Calu3 (cell line): ENCODE data around the gene RBCK1. TPM values are rescaled to one million over a fixed set of nuclear protein-coding genes. Genes with fewer than 3 reads are reported as not detected.

Source experiments
- BruUV-seq: library from RNA; stranded (reverse); fragments of 400-500 nt; replicated peaks from 2 replicates; lab custom pipeline; 2021; lab: Mats Ljungman, UMichigan
- CTCF ChIA-PET: fragments of 300-600 bp; sonication (Branson Sonifier 250); formaldehyde crosslinking; loops from one replicate; lab custom pipeline; 2022; ENCODE audit warnings: antibody characterized with exemption; lab: Charles Lee
- DNase-seq: peaks from one replicate; pipeline ENCODE4 v3.0.0; 2022
- H3K27ac Mint-ChIP-seq: one replicate; pipeline ENCODE4 v1.8.0; 2022; ENCODE audit warnings: mixed read lengths; ENCODE audit not compliant: unreplicated experiment
- H3K27me3 Mint-ChIP-seq: one replicate; pipeline ENCODE4 v1.8.0; 2022; ENCODE audit warnings: mixed read lengths; ENCODE audit not compliant: unreplicated experiment
- H3K36me3 Mint-ChIP-seq: one replicate; pipeline ENCODE4 v1.8.0; 2022; ENCODE audit warnings: mild to moderate bottlenecking, moderate library complexity, mixed read lengths; ENCODE audit not compliant: insufficient read depth, unreplicated experiment
- H3K4me1 Mint-ChIP-seq: one replicate; pipeline ENCODE4 v1.8.0; 2022; ENCODE audit warnings: mild to moderate bottlenecking, low read depth, mixed read lengths; ENCODE audit not compliant: unreplicated experiment
- H3K4me3 Mint-ChIP-seq: one replicate; pipeline ENCODE4 v1.8.0; 2022; ENCODE audit warnings: mild to moderate bottlenecking, low read depth, moderate library complexity, mixed read lengths; ENCODE audit not compliant: unreplicated experiment
- H3K9me3 Mint-ChIP-seq: one replicate; pipeline ENCODE4 v1.8.0; 2022; ENCODE audit warnings: low read depth, mixed read lengths; ENCODE audit not compliant: unreplicated experiment
- intact Hi-C: fragments of 100-400 bp; cut with micrococcal nuclease; formaldehyde crosslinking; loops from one replicate; pipeline ENCODE4 v1.10.0; 2022; ENCODE audit not compliant: unreplicated experiment
- total RNA-seq: library from RNA; stranded (reverse); gene quantifications from 2 replicates; pipeline ENCODE4 v1.2.3, GENCODE V29; 2022
- TF ChIP-seq, protein P1 (sequence below): fragments of 200-600 bp; IDR thresholded peaks from one replicate; pipeline ENCODE4 v1.8.0; 2022; ENCODE audit warnings: antibody characterized with exemption; ENCODE audit not compliant: unreplicated experiment

The RBCK1 gene
- total RNA-seq, 1 experiment from 2014 or later: 142 TPM

DNA sequence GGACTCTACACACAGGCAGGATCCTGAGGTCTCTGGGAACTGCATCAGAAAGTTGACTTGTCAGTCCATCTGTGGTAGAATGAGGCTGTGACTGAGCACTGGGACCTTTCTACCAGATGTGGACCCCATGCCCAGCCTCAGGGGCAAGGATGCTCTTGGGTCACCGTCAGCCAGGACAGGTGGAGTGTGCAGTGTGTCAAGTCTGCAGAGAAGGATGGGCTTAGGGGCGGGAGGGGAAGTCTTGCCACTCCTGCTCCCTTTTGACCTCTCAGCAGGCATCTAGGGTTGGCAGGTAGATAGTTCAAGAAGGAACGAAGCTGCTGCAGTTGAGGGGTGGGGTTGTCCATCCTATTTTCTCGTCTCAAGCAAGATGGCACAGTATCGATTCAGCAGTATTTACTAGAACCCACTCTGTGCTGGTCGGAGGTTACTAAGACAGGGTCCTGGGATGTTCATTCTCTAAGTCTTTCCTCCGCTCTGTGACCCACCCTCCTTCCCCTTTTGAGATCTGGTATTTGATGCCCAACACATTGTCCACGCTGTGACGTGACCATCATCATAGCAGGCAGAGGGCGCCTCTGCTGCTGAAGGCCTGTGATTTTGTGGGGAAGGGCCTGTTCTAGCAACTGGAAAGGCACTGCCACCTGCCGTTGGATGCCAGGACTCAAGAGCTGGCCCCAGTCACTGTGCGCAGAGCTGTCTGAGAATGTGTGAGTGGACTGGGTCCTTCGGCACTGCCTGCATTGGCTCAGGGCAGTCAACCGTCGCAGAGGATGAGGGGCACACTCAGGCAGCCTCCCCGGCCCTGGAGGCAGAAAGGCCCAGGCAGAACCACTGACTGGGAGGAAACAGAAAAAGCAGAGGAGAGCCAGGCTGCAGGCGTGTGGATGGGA lies 23.2 kb downstream of the RBCK1 start:
- no peak overlapping the region for H3K27ac Mint-ChIP-seq
- peak; percentile 66 for DNase-seq
- H3K4me1 Mint-ChIP-seq: peaks cover 9% of the 10 kb centered on the region
- intact Hi-C loops: loop anchor here (1.0 kb wide), 1 partner anchor 69 kb away; no protein-coding TSS in a partner anchor
- TF ChIP-seq, protein P1, sequence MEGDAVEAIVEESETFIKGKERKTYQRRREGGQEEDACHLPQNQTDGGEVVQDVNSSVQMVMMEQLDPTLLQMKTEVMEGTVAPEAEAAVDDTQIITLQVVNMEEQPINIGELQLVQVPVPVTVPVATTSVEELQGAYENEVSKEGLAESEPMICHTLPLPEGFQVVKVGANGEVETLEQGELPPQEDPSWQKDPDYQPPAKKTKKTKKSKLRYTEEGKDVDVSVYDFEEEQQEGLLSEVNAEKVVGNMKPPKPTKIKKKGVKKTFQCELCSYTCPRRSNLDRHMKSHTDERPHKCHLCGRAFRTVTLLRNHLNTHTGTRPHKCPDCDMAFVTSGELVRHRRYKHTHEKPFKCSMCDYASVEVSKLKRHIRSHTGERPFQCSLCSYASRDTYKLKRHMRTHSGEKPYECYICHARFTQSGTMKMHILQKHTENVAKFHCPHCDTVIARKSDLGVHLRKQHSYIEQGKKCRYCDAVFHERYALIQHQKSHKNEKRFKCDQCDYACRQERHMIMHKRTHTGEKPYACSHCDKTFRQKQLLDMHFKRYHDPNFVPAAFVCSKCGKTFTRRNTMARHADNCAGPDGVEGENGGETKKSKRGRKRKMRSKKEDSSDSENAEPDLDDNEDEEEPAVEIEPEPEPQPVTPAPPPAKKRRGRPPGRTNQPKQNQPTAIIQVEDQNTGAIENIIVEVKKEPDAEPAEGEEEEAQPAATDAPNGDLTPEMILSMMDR: peak; percentile 50
- CTCF ChIA-PET: interaction anchor here (0.6 to 1.2 kb wide), 9 partner anchors 24 to 307 kb away, joined by 3 to 15 read pairs (median 4); no protein-coding TSS in a partner anchor
- no peaks in the 10 kb centered on the region for H3K27me3 Mint-ChIP-seq
- H3K9me3 Mint-ChIP-seq: no peaks in the 10 kb centered on the region
- H3K36me3 Mint-ChIP-seq: peaks cover 95% of the 10 kb centered on the region
- no TSS peak for BruUV-seq
- no peak overlapping the region for H3K4me3 Mint-ChIP-seq

DNA sequence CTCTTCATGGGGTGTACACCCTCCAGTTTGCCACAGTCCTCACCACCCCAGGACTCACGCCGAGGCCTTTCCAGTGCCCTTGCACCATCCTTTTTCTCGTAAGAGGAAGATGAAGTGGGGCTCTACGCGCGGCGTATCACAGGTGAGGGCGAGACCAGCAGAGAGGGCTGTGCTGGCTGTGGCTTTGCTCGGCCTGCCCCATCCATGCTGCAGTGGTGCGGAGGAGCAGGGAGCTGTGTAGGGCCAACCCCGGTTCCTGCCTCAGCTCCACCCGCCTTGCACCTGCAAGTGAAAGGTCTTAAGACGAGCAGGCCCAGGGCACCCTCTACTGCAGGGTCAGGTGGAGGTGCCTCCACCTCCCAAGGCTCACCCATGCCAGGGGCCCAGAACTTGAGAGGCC lies 24.1 kb downstream of the RBCK1 start:
- intact Hi-C loops: no loop called here
- CTCF ChIA-PET: interaction anchor here (1.0 kb wide), 1 partner anchor 80 kb away, joined by 4 read pairs; no protein-coding TSS in a partner anchor
- no peak overlapping the region for H3K27ac Mint-ChIP-seq
- no peak for DNase-seq
- TF ChIP-seq, protein P1: no peak
- no peaks in the 10 kb centered on the region for H3K9me3 Mint-ChIP-seq
- no peak overlapping the region for H3K4me3 Mint-ChIP-seq
- no TSS peak for BruUV-seq
- H3K4me1 Mint-ChIP-seq: peaks cover 9% of the 10 kb centered on the region
- H3K27me3 Mint-ChIP-seq: no peaks in the 10 kb centered on the region
- peaks cover 95% of the 10 kb centered on the region for H3K36me3 Mint-ChIP-seq

DNA sequence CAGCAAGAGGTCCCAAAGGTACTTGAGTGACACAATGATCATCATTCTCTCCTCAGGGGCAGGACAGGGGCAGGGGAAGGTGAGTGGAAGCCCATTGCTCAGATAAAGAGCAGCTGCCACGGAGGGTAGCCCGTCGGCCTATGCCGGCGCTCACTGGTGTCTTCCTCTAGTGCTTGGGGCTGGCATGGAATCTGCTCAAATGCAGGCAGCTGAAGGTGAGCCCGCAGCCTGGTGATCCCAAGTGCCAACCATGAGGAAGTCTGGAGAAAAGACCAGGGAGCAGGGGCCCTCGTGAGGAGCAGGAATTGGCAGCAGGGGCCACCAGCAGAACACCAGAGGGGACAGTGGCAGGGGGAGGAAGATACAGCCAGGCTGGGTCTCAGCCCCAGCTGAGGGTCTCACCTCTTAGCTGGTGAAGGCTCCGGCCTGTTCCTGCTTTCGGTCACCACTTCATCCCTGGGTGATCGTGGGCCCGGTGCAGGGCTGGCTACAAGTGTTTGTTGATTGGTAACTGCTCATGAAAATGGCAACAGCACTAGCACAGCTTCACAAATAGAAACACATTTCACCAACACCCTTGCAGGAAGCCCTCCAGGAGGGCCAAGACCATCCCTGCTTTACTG lies 24.7 kb downstream of the RBCK1 start:
- H3K27me3 Mint-ChIP-seq: no peaks in the 10 kb centered on the region
- no TSS peak for BruUV-seq
- TF ChIP-seq, protein P1: no peak
- peak overlapping the region; percentile 80 for H3K27ac Mint-ChIP-seq
- no peak overlapping the region for H3K4me3 Mint-ChIP-seq
- H3K36me3 Mint-ChIP-seq: peaks cover 95% of the 10 kb centered on the region
- DNase-seq: no peak
- intact Hi-C loops: no loop called here
- peaks cover 9% of the 10 kb centered on the region for H3K4me1 Mint-ChIP-seq
- H3K9me3 Mint-ChIP-seq: no peaks in the 10 kb centered on the region
- CTCF ChIA-PET: no interaction called here

DNA sequence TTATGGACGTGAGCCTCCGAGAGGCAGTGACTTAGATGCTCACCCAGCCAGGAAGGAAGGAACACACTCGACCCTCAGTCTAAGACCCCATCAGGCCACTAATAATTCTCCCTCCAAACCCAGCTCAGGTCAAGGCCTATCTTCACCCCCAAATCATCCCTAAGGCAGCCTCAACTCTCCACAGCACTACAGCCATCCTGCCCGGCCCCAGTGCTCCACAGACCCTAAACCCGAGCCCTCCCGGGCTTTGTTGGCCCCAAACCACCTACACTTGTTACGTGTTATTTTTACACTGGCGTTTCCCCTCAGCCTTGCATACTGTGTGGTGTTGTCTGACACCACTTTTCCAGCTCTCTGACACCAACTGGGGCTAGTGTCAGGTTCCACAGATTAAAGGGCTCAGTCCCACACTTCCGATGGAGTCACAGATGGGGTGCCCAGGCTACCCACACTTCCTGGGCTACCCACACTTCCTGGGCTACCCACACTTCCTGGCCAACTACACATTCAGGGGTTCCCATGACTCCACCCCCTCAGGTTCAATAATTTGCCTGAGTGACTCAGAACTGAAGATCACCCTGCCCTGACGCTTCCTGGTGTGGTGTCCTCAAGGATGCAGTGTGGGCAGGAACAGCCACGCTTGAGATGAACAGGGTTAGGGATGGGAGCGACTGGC lies 25.3 kb downstream of the RBCK1 start:
- Mint-ChIP-seq H3K4me3 (no peak overlapping the region), H3K27me3 (no peaks in the 10 kb centered on the region), H3K27ac (peak overlapping the region; percentile 80), H3K9me3 (no peaks in the 10 kb centered on the region), H3K36me3 (peaks cover 94% of the 10 kb centered on the region), H3K4me1 (peaks cover 9% of the 10 kb centered on the region)
- no peak for DNase-seq
- no TSS peak for BruUV-seq
- intact Hi-C loops: no loop called here
- TF ChIP-seq, protein P1: no peak
- CTCF ChIA-PET: no interaction called here
